Effector memory CD4-positive, alpha-beta T cell (primary cell): ENCODE results near the gene CNTN1.

Source experiments
- DNase-seq, 3 donors: peaks; one replicate each; pipeline ENCODE4 v3.0.0-alpha.2; 2020
- H3K27ac ChIP-seq: 2 replicates; pipeline ENCODE4 v1.7.0; 2013; ENCODE audit warnings: mild to moderate bottlenecking, low read length, moderate library complexity; ENCODE audit not compliant: insufficient read depth, poor library complexity, severe bottlenecking
- H3K27me3 ChIP-seq: replicated peaks from 2 replicates; pipeline ENCODE4 v1.7.0; 2013; ENCODE audit warnings: mild to moderate bottlenecking, low read length; ENCODE audit not compliant: insufficient read depth, control insufficient read depth, poor library complexity, severe bottlenecking
- H3K36me3 ChIP-seq: 2 replicates; pipeline ENCODE4 v1.7.0; 2013; ENCODE audit warnings: mild to moderate bottlenecking, low read length, moderate library complexity; ENCODE audit not compliant: control insufficient read depth, insufficient read depth
- H3K4me1 ChIP-seq: 2 replicates; pipeline ENCODE4 v1.7.0; 2013; ENCODE audit warnings: low read length, mild to moderate bottlenecking; ENCODE audit not compliant: control insufficient read depth, insufficient read depth, poor library complexity, severe bottlenecking
- H3K4me3 ChIP-seq: 2 replicates; pipeline ENCODE4 v1.7.0; 2013; ENCODE audit warnings: low read length, low read depth, mild to moderate bottlenecking; ENCODE audit not compliant: insufficient read depth, poor library complexity, severe bottlenecking
- H3K9me3 ChIP-seq: 2 replicates; pipeline ENCODE4 v1.7.0; 2013; ENCODE audit warnings: mild to moderate bottlenecking, low read length, moderate library complexity; ENCODE audit not compliant: control insufficient read depth

Gene CNTN1

GRCh38 chr12:40829738-40830144 is 137.5 kb downstream of the CNTN1 start:
- Histone ChIP-seq H3K4me3 (no peak overlapping the region), H3K27me3 (no peaks in the 10 kb centered on the region), H3K27ac (no peak overlapping the region), H3K9me3 (no peaks in the 10 kb centered on the region), H3K36me3 (no peaks in the 10 kb centered on the region), H3K4me1 (no peaks in the 10 kb centered on the region)
- no peak for DNase-seq

- Histone ChIP-seq H3K36me3 (no peaks in the 10 kb centered on the region), H3K27ac (no peak overlapping the region), H3K4me1 (no peaks in the 10 kb centered on the region)
Measured at GRCh38 chr12:40831916-40832315, 139.7 kb downstream of the CNTN1 start.

GRCh38 chr12:40832668-40833067 is 140.4 kb downstream of the CNTN1 start:
- Histone ChIP-seq H3K4me1 (no peaks in the 10 kb centered on the region), H3K27ac (no peak overlapping the region), H3K36me3 (no peaks in the 10 kb centered on the region), H3K9me3 (no peaks in the 10 kb centered on the region), H3K4me3 (no peak overlapping the region), H3K27me3 (no peaks in the 10 kb centered on the region)
- no peak for DNase-seq

More at GRCh38 chr12:40831916-40832315, 139.7 kb downstream of the CNTN1 start:
- Histone ChIP-seq H3K4me3 (no peak overlapping the region), H3K9me3 (no peaks in the 10 kb centered on the region), H3K27me3 (no peaks in the 10 kb centered on the region)
- DNase-seq: no peak

DNA sequence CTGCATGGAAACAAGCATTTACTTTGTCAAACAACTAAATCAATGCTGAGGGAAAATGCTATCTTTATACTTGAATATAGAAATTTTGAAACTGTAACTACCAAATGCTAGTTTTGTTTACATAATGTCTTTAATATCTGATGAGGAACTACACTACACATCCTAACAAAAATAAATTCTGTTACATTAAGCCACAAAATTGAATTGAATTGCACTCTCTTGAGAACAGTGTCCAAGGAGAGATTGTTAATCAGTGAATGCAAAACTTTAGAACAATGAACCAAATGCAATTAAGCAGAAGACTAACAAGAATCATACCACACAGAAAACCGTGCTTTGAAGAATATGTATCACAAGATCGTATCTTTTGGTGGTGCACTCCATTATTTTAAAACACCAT is 141.6 kb downstream of the CNTN1 start:
- Histone ChIP-seq H3K36me3 (no peaks in the 10 kb centered on the region), H3K27me3 (no peaks in the 10 kb centered on the region), H3K4me1 (no peaks in the 10 kb centered on the region), H3K27ac (no peak overlapping the region), H3K4me3 (no peak overlapping the region), H3K9me3 (no peaks in the 10 kb centered on the region)
- DNase-seq: no peak

DNA sequence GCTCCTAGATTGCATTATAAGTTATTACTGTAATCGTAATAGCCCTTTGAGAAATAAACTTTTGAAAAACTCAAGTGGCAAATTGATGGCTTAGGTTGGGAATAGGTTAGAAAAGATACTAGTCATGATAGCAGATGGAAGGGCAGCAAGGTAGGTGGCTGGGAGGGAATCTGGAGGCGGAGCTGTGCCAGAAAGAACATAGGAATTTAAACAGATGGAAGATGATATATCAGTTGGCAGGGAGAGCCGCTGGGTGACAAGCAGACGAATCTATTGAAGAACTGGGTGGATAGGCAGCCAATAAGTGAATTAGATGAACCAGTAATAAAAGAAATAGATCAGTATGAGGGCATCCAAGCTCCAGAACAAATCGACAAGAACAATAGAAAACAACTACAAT is 142.1 kb downstream of the CNTN1 start:
- Histone ChIP-seq H3K27me3 (no peaks in the 10 kb centered on the region), H3K4me1 (no peaks in the 10 kb centered on the region), H3K27ac (no peak overlapping the region), H3K9me3 (no peaks in the 10 kb centered on the region), H3K4me3 (no peak overlapping the region), H3K36me3 (no peaks in the 10 kb centered on the region)
- no peak for DNase-seq

GRCh38 chr12:40837891-40838429 is 145.7 kb downstream of the CNTN1 start:
- DNase-seq: no peak
- H3K36me3 ChIP-seq: no peaks in the 10 kb centered on the region

GRCh38 chr12:40843495-40843894 is 151.3 kb downstream of the CNTN1 start:
- Histone ChIP-seq H3K27me3 (no peaks in the 10 kb centered on the region), H3K9me3 (no peaks in the 10 kb centered on the region), H3K4me1 (no peaks in the 10 kb centered on the region), H3K4me3 (no peak overlapping the region), H3K27ac (no peak overlapping the region), H3K36me3 (no peaks in the 10 kb centered on the region)
- DNase-seq: no peak

More at GRCh38 chr12:40837891-40838429, 145.7 kb downstream of the CNTN1 start:
- Histone ChIP-seq H3K9me3 (no peaks in the 10 kb centered on the region), H3K4me3 (no peak overlapping the region), H3K4me1 (no peaks in the 10 kb centered on the region), H3K27ac (no peak overlapping the region), H3K27me3 (no peaks in the 10 kb centered on the region)

- Histone ChIP-seq H3K4me1 (no peaks in the 10 kb centered on the region), H3K9me3 (no peaks in the 10 kb centered on the region), H3K27me3 (no peaks in the 10 kb centered on the region), H3K36me3 (no peaks in the 10 kb centered on the region), H3K27ac (no peak overlapping the region), H3K4me3 (no peak overlapping the region)
- DNase-seq: no peak
Measured at GRCh38 chr12:40853221-40853620, 161.0 kb downstream of the CNTN1 start.

DNA sequence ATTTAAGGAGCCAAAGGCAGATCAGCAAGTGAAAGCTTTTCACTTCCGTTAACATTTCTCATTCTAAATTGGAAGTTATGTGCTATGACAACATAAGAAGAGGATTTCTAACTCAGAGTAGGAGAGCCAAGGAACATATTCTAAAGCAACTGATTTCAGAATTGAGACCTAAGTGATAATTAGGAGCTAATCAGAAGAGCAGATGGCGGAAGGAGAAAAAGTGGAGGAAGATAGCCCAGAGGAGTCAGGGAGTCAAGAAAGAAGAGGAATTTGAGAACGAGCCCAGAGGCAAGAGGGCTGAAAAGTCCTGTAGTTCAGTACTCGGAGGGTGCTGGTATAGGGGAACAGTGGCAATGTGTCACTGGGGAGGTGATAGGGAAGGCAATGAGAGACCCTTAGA is 162.4 kb downstream of the CNTN1 start:
- no peak overlapping the region for H3K4me3 ChIP-seq
- no peaks in the 10 kb centered on the region for H3K36me3 ChIP-seq
- no peaks in the 10 kb centered on the region for H3K9me3 ChIP-seq
- H3K27ac ChIP-seq: no peak overlapping the region
- H3K4me1 ChIP-seq: no peaks in the 10 kb centered on the region
- DNase-seq: no peak
- H3K27me3 ChIP-seq: no peaks in the 10 kb centered on the region

DNA sequence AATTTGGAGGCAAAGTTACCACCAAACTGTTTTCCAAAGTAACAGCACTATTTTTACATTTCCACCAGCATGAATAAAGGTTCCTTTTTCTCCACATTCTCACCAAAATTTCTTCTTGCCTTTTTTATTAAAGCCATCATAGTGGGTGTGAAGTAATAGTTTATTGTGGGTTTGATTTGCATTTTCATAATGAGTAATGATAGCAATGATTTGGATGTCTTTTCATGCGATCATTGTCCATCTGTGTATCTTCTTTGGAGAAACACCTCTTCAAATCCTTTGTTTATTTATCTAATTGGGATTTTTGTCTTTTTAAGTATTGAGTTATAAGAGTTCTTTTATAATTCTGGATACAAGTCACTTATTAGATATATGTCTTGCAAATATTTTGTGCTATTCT is 172.7 kb downstream of the CNTN1 start:
- H3K4me1 ChIP-seq: no peaks in the 10 kb centered on the region
- H3K36me3 ChIP-seq: no peaks in the 10 kb centered on the region
- H3K4me3 ChIP-seq: no peak overlapping the region
- no peak for DNase-seq
- no peaks in the 10 kb centered on the region for H3K9me3 ChIP-seq
- H3K27me3 ChIP-seq: no peaks in the 10 kb centered on the region
- no peak overlapping the region for H3K27ac ChIP-seq
